Raji (cell line): ENCODE data around the gene THAP10.

Experiments used
- POLR2A ChIP-seq: IDR thresholded peaks from 2 replicates; pipeline ENCODE4 v1.6.1; 2011; ENCODE audit warnings: low read depth, low read length, control low read depth; ENCODE audit not compliant: insufficient read depth

The THAP10 gene

DNA sequence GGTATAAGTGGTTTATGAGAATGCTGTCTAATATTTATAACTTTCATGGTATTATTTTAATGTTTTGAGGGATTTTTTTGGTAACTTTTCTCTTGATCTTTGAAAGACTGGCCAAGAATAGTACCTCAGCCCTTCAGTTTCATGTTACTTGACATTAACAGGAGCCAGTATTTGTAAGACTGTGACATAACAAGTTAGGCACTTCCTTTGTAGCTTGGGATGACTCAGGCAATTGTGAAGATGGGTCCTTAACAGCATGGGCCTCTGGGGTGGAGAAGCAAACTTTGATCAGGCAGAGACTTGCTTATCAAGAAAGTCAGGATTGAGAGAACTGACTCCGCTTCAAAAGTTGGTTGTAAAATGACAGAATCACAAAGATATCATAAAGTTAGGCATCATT lies 9.9 kb upstream of the THAP10 start:
- no peak for TF ChIP-seq POLR2A

DNA sequence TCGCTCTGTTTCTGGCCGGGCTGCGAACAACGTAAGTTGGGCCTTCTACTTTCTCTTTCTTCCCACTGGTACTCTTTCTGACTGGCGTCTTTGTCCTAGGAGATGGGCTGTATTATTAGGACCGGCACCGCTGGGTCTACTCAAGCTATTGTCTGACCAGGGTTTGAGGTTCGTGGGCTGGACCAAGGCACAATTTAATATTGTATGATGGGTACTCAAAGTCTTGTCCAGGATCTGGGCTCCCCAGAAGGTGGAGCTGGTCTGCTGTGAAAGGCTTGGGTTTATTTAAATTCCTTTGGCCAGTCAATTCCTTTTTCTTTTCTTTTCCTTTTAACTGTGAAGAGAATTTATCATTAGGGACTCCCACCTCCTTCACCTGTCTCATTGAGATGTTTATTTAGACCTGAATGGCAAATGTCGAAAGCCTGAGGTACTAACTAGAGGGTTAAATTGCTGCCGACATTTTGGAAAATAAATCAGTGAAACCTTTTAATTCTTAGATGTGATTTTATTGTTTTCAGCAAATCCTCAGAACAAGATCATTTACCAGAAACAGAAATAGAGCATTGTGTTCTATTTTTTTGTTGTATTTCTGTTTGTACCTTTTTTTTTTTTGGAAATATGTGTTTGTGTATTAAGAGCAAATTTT lies 803 bp upstream of the THAP10 start:
- TF ChIP-seq POLR2A = no peak

- no peak for TF ChIP-seq POLR2A
These were observed 9.9 kb downstream of the THAP10 start for GRCh38 chr15:70882361-70882760.

DNA sequence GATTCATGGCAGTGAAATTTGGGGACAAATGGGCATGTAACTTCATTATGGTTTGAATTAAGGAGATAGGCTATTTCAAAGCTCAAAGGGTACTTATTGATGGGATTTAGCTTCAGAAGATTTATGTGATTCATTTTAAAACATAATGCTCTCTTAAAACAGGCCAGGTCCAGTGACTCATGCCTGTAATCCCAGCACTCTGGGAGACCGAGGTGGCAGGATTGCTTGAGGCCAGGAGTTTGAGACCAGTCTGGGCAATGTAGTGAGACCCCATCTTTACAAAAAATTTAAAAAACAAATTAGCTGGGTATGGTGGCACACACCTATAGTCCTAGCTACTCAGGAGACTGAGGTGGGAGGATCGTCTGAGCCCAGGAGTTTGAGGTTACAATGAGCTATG lies 11.5 kb downstream of the THAP10 start:
- no peak for TF ChIP-seq POLR2A

GRCh38 chr15:70879401-70879800 lies 12.8 kb downstream of the THAP10 start:
- TF ChIP-seq POLR2A = no peak

DNA sequence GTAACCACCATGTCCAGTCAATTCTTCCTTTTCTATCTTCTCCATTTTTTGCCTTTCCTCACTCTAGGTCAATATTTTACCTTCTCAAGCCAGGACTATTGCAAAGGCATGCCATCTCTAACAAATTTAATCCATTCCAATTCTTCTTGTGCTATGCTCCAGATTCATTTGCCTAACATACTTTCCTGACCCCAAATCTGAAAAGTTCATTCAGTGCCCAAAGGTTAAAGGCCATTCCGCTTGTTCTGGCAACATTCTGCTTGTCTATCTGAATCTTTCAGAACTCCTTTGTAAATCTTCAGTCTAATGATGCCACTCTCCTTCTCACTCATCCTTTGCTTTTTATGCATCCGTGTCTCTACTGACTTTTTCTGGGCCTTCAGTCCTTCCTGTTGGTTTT lies 15.6 kb downstream of the THAP10 start:
- no peak for TF ChIP-seq POLR2A

- TF ChIP-seq POLR2A = no peak
These were observed 16.2 kb downstream of the THAP10 start for GRCh38 chr15:70876011-70876410.

DNA sequence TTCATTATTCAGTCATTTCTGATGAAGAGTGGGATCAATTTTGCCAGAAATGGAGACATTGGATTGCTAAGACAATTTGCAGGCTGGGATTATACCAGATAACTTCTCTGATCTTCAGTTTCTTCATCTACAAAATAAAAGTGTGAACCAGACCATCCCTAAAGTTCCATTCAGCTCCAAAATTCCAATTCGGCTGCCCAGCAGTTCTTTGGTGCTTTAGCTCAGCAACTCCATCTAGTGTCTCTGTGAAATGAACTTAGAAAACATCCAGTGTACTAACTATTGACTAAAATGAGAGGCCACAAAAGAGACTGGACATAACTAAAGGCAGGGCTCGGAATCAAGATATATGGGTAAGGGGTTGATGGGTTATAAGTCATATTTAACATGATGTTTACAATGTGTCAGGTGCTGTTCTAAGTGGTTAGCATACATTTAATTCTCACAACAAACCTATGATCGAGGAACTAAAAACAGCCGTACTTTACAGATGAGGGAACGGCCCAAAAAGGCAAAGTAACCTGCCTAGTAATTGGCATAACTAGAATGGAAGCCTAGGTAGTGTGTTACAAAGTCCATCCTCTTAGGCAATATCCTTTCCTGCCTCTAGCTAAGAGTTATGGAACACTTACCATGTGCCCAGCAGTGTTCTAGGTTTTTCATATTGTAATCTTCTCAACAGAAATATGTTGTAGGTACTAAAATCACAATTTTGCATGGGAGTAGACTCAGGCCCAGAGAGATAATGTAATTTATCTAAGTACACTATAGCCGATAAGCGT lies 17.0 kb downstream of the THAP10 start:
- no peak for TF ChIP-seq POLR2A

GRCh38 chr15:70873232-70874054 lies 18.8 kb downstream of the THAP10 start:
- TF ChIP-seq POLR2A = no peak

DNA sequence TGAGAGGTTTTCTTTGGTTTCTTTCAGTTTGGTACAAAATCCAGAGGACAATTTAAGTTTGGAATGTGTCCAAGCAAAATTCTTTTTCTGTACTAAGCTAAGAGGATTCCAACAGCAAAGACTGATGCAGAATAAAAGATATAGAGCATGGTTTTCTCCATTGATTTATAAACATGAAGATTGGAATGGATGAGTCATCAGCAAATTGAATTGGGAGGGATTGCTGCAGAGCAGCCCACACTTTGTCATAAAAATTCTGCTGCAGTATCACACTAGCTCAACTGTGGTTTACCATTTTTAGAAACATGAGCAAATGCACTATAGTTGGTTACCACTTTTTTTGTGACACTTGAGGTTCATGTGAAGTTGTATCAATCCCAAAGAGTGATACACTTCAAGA lies 22.2 kb downstream of the THAP10 start:
- TF ChIP-seq POLR2A = no peak

DNA sequence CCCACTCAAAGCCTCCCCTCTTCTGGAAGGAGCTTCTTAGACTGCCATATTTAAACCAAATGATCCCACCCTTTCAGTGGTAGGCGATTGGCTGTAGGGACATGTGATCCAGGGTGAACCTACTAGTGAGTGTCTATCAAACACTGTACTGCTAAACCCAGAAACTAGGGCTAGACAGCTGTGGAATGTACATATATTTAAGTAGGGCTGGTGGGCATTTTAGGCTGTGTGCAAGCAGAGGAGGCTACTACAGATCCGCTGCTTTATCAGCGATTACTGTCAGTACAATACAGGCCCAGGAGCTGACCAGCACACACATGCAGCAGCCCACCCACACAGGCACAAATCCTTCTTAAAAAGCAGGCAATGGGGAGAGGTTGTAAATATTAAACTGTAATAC lies 22.9 kb downstream of the THAP10 start:
- TF ChIP-seq POLR2A = no peak

DNA sequence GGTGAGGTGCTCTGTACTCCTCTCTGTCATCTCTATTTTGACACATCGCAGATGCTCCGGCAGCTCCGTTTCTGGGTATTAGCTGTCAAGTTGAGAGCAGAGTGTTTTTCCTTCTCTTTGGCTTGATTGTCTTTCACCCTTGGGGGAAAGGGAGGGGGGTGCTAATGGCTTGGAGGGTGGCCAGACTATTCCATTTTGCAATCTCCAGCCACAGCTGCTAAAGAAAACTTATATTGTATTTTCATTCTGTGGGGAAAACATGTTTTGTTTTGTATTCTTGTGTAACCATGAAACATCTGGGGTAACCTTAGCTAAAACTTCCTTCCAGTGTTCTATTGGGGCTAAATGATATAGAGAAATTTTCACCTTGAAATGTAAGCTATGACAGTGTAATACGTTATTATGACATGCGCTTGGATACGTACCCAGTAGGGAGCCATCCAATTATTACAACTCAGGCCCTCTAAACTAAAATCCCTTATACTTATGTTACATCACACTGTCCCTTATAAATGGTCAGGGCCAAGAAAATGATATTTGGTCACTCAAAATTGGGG lies 24.2 kb downstream of the THAP10 start:
- no peak for TF ChIP-seq POLR2A

- no peak for TF ChIP-seq POLR2A
These were observed 25.1 kb downstream of the THAP10 start for GRCh38 chr15:70866982-70867641.

- no peak for TF ChIP-seq POLR2A
These were observed 28.6 kb downstream of the THAP10 start for GRCh38 chr15:70863450-70864218.

- no peak for TF ChIP-seq POLR2A
These were observed 32.2 kb downstream of the THAP10 start for GRCh38 chr15:70859998-70860397.
